NCI-H748 treated with DMSO at 0.1 percent for 48 hours (cell line): ENCODE results near the gene CHN1.

Experiments used
- DNase-seq: peaks from one replicate; lab custom pipeline; 2025; lab: John Stamatoyannopoulos, UW

Gene CHN1

GRCh38 chr2:174787487-174788205 lies 217.5 kb downstream of the CHN1 start:
- DNase-seq, result no peak

GRCh38 chr2:174786066-174786725 lies 219.0 kb downstream of the CHN1 start:
- DNase-seq, result no peak

GRCh38 chr2:174785481-174785880 lies 219.7 kb downstream of the CHN1 start:
- DNase-seq, result no peak

GRCh38 chr2:174784909-174785308 lies 220.3 kb downstream of the CHN1 start:
- DNase-seq, result no peak

DNA sequence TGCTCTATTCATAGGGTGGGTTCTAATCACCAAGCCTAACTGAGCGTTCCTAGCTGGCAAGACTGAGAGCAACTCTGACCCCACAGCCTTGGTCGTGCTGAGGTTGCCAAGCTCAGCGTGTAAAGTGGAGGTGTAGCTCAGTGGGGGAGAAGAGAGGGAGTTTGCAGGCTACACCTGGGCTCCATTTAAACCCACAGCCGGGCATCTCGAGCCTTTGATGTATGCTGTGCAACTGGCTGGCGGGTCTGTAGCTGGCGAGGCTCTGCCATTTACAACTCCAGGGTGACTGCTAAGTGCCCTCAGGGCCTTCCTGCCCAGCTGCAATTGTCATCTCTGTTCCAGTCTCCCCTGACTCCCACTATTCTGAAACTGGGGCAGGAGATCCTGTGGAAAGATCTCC lies 220.9 kb downstream of the CHN1 start:
- no peak for DNase-seq

GRCh38 chr2:174781996-174782395 lies 223.2 kb downstream of the CHN1 start:
- DNase-seq, result no peak

- no peak for DNase-seq
Observed at GRCh38 chr2:174781298-174781697, 223.9 kb downstream of the CHN1 start.

DNA sequence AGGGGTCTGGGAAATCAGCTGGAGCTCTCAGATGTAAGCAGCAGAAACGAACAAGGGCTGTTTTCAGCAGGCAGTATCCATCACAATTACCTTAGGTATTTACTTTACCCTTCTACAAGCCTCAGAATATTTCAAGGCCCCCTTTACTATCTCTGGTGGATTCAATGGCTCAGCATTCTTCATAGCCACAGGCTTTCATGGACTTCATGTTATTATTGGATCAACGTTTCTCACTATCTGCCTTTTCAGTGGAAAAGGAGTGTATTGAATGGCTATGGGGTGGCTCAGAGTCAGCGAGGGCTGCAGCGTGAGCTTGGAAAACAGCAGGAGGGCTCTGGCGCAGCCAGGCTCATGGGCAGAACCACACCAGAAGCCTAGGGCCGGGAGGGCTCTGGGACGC lies 224.3 kb downstream of the CHN1 start:
- no peak for DNase-seq

GRCh38 chr2:174780191-174780840 lies 224.9 kb downstream of the CHN1 start:
- DNase-seq, result no peak

- no peak for DNase-seq
Observed at GRCh38 chr2:174779361-174779928, 225.7 kb downstream of the CHN1 start.

- DNase-seq, result no peak
Observed at GRCh38 chr2:174778085-174778981, 226.8 kb downstream of the CHN1 start.

DNA sequence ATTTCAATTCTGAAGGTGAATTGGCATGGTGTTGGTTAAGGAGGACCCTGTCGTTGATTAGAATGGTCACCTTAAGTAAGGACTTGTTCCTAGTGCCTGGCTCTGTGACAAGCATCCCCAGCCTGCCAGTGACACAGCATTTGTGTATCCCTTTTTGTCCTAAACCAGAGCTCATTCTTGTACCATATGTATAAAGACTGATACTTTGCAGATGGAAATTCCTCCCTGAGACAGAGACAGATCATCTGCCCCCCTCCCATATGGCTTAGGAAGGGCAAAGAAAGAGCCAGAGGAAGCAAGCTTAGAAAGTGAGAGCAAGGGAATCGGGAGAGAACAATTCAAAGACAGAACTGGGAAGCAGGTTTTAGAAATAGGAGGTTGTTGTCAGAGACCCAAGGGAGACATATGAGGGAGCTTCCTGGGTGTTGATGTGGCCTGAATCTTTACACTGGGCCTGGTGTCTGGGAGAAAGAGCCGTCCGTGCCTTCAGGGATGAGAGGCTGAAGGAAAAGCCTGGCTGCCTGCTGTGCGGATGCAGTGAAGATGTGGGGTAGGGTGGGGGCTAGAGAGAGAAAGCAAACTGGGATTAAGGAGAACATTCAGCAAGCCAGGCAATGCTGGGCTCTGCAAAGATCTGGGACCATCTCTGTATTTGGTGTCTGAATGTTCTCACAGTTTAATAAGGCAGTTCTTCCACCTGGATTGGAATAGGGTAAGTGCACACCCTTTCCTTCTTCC lies 227.7 kb downstream of the CHN1 start:
- no peak for DNase-seq

GRCh38 chr2:174776675-174777074 lies 228.5 kb downstream of the CHN1 start:
- DNase-seq, result no peak

DNA sequence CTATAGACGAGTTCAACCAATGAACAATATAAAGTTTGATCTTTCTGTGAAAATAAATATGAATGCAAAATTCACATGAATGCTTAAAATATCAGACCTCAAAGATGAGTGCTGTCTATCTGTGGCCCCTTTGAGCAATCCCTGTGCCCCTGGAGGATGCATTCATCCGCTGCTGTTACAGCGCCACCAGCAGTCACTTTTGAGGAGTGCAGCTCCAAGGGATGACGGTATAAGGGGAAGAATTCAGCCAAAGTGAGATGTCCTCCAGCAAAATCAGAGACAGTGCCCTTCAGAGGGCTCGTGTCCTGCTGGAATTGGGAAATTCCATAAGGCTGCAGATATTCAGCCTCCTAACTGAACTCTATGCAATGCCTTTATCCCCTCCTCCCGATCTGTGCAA lies 229.0 kb downstream of the CHN1 start:
- no peak for DNase-seq

DNA sequence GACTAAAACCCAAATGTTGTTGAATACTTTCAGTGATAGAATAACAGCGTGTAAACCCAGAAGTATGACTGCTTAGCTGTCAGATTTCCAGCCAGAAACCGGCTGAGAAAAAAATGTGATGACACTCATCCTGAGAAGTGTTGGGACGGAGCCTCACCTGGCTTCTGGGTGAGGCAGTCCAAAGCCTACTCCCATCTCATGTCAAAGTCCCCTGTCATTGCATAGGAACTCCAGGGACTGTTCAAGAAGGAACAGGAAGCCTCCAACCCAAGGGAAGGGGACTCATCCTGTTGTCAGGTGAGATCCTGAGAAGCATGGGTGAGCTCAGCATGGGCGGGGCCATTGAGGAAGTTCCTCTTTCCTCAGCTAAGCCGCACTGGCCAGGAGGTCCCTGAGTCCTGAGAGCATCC lies 229.6 kb downstream of the CHN1 start:
- no peak for DNase-seq

- DNase-seq, result peak; percentile 42
Observed at GRCh38 chr2:174774886-174775285, 230.3 kb downstream of the CHN1 start.

GRCh38 chr2:174773215-174773614 lies 232.0 kb downstream of the CHN1 start:
- no peak for DNase-seq

GRCh38 chr2:174772472-174772801 lies 232.7 kb downstream of the CHN1 start:
- no peak for DNase-seq

DNA sequence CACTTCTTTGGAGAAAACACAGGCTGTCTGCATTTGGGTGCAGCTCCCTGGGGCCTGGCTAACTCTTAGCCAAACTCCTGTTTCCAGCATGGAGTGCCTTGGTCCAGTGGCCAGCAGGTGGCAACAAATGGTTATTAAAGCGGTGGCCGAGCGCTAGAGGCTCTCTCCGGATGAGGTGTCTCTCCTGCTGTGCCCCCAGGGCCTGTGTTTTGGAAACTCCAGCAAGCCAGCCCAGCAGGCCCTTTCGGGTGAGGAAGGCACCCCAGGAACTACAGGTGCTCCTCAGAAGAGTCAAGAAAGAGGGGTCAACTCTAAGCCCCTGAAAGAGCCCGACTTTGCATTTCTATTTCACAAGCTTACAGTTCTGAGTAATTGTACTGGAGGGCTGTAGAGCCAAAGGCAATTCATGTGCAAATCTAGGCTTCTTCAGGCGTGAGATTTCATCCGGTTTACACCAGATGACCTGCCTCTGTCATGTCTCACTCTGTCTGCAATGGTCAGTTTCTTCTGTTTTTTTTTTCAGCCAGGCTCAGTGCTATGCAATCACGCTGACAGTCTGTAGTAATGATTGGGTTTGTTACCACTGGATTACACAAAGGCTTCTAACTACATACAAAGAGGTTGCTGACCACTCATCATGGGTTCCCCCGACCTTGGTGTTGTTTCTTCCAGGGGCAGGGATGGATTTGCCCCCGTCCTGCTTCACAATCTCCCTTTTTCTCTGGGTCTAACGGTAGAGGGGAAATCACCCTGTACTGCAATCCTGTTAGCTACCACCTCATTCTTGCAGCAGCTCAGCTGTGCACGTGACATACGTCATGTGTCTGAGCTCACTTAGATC lies 233.3 kb downstream of the CHN1 start:
- DNase-seq, result peak; percentile 29

DNA sequence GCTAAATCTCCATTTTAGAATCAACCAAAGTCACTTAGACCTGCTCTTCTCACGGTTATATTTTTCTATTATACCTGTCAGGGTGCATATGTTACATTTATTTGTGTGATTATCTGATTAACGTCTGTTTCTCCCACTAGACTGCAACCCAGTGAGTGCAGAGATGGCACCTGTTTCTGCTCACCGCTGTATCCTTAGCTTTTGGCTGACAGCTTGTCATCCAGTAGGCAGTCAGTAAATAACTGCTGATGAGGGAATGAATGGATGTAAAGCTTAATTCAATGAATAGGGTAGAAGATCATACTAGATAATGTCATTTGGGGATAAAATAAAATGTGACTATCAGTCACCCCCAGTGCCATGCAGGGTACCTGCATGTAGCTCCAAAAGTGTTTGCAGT lies 234.0 kb downstream of the CHN1 start:
- DNase-seq, result no peak
